ENCODE results near the gene MC2R. TPM values are rescaled to one million over a fixed set of nuclear protein-coding genes. Genes with fewer than 3 reads are reported as not detected.
"Not testable (repeated sequence)": the region's sequence is repeated elsewhere in the genome, so short reads cannot be mapped to it uniquely, and the experiment has no call there.

MC2R gene
- polyA plus RNA-seq, 4 donors: 0.04 to 0.25 TPM; not detected in 2

DNA sequence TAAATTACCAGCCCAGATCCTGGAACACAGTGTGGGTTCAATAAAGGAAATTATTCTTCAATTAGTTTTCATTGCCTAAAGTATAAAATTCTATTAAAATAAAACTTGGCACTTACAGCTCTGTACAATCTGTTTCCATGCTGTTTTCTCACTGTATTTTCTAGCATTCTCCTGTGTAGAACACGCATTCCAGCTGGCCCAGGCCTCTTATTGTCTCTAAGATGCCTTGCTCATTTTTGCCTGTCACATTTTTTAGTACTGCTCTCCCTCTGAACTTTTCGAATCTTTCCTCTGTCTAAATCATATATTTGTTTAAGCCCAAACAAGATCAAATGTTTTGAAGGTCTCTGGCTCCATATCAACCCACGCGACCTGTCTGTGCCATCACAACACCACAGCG is 20.8 kb downstream of the MC2R start:
- no peak for DNase-seq (ENCODE audit: low read depth in 4 of 4, low spot score in 2 of 4)

GRCh38 chr18:13893418-13893760 is 21.9 kb downstream of the MC2R start:
- no peak for DNase-seq (ENCODE audit: low read depth in 4 of 4, low spot score in 2 of 4)

GRCh38 chr18:13892098-13892497 is 23.2 kb downstream of the MC2R start:
- DNase-seq (ENCODE audit: low read depth in 4 of 4, low spot score in 2 of 4): no peak

GRCh38 chr18:13890761-13891361 is 24.5 kb downstream of the MC2R start:
- no peak for DNase-seq (ENCODE audit: low read depth in 4 of 4, low spot score in 2 of 4)

DNA sequence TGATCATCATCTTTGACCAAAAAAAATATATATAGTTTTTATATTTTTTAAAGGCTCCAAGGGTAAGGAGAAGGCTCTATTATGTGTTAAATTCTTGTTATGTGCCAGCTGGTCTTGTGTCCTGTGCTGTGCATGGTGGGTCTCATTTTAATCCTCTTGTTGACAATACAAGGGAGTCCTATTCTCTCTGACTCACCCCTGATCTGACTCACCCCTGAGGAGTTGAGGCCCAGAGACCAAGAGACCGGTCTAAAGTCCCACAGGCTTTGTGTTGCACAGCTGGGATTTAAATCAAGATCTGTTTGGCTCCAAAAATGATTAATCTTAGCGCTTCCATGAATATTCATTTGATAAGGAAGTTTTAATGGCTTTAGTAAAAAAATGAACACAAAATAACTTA is 25.7 kb downstream of the MC2R start:
- DNase-seq (ENCODE audit: low read depth in 4 of 4, low spot score in 2 of 4): no peak

DNA sequence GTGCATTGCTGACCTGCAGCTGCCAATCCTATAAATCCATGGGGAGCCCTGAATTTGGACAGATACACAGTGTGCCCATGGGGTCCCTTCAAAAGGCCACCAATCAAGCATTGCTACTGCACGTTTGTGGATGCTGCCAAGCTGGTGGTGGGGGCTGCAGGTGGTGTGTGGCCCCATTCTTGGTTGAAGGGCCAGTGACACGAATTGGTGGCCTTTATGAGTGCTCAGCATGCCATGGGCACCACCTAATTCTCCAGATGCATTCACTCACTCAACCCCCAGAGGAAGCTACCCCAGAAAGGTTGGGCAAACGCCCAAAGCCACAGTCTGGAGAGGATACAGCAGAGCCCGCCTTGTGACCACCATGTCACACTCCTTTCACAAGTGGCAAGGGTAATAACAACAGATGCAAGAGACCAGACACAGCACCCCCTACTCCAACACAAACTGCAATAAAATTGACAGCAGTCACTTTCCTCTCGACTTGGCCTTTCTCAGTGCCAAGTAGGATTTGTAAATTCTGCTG is 27.1 kb downstream of the MC2R start:
- DNase-seq (ENCODE audit: low read depth in 4 of 4, low spot score in 2 of 4): no peak

DNA sequence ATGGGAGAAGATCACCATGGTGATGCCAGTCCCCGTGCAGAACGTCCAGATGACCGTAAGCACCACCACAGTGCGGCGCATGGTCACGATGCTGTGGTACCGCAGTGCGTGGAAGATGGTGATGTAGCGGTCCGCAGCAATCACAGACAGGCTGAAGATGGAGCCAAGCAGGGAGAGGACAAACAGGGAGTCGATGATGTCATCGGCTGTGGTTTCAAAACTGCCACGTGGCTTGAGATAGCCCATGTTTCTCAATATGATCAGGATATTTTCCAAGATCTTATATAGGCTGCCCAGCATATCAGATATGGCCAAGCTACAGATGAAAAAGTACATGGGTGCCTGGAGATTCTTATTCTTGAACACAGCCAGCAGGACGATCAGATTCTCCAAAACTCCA is 30.3 kb downstream of the MC2R start:
- no peak for DNase-seq (ENCODE audit: low read depth in 4 of 4, low spot score in 2 of 4)

GRCh38 chr18:13879937-13880336 is 35.4 kb downstream of the MC2R start:
- no peak for DNase-seq (ENCODE audit: low read depth in 4 of 4, low spot score in 2 of 4)

- no peak for DNase-seq (ENCODE audit: low read depth in 4 of 4, low spot score in 2 of 4)
Measured at GRCh38 chr18:13879492-13879891, 35.8 kb downstream of the MC2R start.

DNA sequence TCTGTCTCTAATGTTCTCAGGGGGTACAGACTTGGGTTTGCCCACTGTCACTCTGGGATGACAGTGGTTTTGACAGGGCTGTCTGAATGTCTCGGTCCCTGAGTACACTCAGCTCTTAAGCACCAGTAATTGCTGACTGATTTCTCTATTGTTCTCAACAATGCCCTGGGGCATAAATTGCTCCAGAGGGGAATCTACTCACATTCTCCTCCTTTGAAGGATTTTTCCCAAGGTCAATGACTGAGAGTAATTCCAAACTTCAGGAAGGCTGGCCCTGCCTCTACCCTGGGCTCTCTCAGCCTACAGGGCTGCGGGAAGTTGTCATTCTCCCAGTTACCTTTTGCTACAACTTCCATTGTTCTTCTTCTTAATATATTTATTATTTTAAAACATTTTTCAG is 36.5 kb downstream of the MC2R start:
- no peak for DNase-seq (ENCODE audit: low read depth in 4 of 4, low spot score in 2 of 4)

DNA sequence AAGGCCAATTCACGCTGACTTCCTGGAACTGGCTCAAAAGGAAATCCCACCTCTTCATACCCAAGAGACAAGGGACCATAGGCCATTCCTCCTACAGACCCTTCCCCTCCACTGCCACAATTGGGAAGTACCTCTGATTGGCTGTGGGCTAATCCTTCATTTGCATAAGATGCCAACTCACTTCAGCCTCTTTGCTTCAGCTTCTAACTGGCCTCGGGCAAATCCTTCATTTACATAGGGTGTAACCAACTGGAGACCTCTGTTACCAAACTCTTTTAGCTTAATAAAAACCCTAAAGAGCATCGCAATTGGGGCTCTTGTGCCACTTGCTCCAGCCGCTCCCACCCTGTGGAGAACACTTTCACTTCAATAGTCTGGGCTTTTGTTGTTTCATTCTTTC is 38.2 kb downstream of the MC2R start:
- DNase-seq (ENCODE audit: low read depth in 4 of 4, low spot score in 2 of 4): no peak

DNA sequence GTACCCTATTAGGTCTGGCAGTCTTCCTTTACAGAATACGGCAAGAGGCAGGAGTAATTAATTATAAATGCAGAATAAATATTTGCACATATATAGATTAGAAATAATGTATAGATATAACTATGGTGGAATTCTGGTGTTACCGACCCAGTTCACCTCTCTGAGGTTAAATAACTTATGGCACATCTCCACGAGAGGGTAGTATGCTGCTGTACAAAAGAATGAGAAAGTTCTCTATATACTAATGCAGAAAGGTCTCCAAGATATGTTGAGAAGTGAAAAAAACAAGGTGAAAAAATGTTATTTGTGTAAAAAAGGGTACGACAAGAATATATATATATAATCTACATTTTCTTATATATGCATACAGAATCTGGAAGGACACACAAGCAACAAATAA is 40.8 kb downstream of the MC2R start:
- no peak for DNase-seq (ENCODE audit: low read depth in 4 of 4, low spot score in 2 of 4)

GRCh38 chr18:13872932-13873331 is 42.4 kb downstream of the MC2R start:
- DNase-seq (ENCODE audit: low read depth in 4 of 4, low spot score in 2 of 4): no peak

DNA sequence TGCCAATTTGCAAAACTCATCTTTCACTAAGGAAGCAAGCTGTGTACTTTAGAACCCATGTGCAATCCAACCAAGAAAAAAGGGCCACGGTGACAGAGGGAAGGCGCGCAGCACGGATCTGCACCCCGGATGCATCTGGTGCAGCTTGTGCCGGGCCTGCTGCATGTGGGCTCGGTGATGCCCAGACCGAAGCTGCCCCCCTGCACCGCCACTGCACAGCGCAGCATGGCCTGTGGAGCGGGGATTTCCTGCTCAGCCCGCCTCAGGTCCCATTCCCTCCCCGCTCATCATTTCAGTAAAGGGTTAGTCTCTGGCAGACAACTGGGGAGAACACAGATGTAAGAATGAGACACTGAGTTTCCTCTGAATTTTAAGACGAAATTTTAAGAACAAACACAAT is 43.0 kb downstream of the MC2R start:
- no peak for DNase-seq (ENCODE audit: low read depth in 4 of 4, low spot score in 2 of 4)

DNA sequence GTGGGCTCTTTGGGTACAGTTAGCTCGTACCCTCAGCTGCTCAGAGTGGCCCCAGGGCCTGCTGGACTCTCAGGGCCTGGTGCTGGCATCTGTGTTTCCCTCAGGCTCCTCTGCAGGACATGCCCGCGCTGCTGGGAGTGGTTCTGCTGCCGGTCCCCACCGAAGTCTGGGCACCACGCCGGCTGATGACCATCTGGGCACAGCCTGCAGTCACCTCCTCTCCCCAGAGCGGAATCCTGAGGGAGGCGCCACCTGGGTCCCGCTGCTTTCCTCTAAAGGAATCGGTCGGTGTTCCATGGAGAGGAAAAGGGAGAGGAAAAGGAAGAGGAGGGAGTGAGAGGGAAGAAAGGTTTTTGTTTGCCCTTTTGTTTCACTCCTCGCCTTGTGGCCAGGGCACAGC is 43.6 kb downstream of the MC2R start:
- no peak for DNase-seq (ENCODE audit: low read depth in 4 of 4, low spot score in 2 of 4)

GRCh38 chr18:13868501-13869271 is 46.6 kb downstream of the MC2R start:
- no peak for DNase-seq (ENCODE audit: low read depth in 4 of 4, low spot score in 2 of 4)

GRCh38 chr18:13862898-13863297 is 52.4 kb downstream of the MC2R start:
- DNase-seq (ENCODE audit: low read depth in 4 of 4, low spot score in 2 of 4): not testable (repeated sequence)

DNA sequence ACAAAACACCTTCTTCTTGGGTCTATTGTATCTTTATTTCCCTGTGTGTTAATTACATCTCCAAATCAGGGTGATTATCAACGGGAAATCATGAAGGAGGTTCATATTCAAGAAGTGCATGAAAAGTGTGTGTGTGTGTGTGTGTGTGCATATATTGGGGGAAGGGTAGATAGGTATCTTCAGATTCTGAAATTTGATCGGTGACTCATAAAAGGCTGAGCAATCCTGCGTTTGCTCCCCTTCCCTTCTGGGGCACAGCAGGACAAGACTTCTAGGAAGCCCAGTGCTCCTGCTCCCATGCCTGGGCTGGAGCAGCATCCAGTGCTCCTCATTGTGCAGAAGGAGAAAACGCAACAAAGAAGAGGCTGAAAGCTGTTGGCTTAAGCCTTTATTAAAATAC is 65.5 kb downstream of the MC2R start:
- no peak for DNase-seq (ENCODE audit: low read depth in 4 of 4, low spot score in 2 of 4)

DNA sequence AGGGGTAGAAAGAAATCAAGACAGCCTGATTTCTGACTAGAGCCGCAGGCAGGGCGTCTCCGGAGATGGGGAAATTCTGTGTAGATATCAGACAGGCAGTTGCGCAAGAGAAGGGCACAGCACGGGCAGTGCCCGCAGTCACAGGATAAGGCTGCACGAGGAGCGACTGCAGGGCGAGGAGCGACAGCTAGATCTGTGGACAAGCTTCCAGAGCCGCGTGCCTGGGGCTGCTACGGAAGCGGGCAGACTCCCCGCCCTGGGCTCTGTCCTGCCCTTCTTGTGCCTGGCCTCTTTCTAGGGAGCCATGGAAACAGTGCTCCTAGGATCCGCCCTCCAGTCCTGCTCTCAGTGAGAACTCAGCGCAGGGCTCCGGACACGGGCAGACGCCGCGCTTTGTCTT is 78.8 kb downstream of the MC2R start:
- DNase-seq (ENCODE audit: low read depth in 4 of 4, low spot score in 2 of 4): no peak

- no peak for DNase-seq (ENCODE audit: low read depth in 4 of 4, low spot score in 2 of 4)
Measured at GRCh38 chr18:13835202-13835601, 80.1 kb downstream of the MC2R start.

- no peak for DNase-seq (ENCODE audit: low read depth in 4 of 4, low spot score in 2 of 4)
Measured at GRCh38 chr18:13834496-13835015, 80.8 kb downstream of the MC2R start.
